ENCODE data around the gene KLHL36.
"Not testable (repeated sequence)": the region's sequence is repeated elsewhere in the genome, so short reads cannot be mapped to it uniquely, and the experiment has no call there.

KLHL36 gene

DNA sequence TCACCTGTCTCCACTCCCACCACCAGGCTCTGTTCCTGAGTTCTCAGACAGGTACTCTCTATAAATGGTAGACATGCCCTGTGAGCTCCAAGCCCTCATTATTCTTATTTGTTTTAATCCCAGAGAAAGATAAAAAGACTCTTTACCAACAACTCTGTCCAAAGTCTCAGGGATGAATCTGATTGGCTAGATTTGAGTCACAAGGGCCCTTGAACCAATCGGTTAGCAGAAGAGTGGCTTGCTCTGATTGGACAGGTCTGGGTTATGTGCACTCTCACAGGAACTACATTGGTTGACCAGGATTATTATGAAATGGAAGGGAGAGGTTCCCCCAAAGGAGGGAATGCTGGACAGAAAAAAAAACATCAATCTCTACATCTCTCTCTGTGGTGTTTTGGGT is 37.9 kb upstream of the KLHL36 start:
- ATAC-seq (replicated peaks) (no peak), DNase-seq (no peak)
- H3K4me3 Mint-ChIP-seq = no peak overlapping the region
- H3K27ac Mint-ChIP-seq = peak overlapping the region; percentile 96
- H3K4me1 Mint-ChIP-seq = peaks cover 76 to 97% of the 10 kb centered on the region in 2 donors
- H3K27me3 Mint-ChIP-seq = no peaks in the 10 kb centered on the region
- H3K9me3 Mint-ChIP-seq = peaks cover 12 to 20% of the 10 kb centered on the region in 2 donors
- peaks cover 84 to 92% of the 10 kb centered on the region in 2 donors for H3K36me3 Mint-ChIP-seq

DNA sequence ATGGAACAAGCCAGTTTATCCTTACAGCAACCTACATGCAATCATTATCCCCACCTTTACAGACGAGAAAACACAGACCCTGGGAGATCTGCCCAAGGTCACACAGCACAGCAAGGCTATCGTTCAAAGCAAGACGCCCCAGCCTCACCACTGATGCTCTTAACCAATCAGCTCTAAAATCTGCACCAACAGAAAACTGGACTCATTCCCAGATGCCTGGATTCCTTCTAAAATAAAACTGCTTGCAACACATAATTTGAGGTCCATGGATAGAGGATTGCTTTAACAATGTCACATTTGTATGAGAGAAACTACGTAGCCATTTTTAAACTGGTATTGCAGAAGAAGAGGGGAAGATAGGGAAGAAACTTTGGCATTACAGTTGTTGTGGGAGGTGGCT is 37.3 kb upstream of the KLHL36 start:
- Mint-ChIP-seq H3K27ac (peak overlapping the region; percentile 38), H3K9me3 (peaks cover 12 to 19% of the 10 kb centered on the region in 2 donors), H3K4me3 (no peak overlapping the region), H3K4me1 (peaks cover 75 to 97% of the 10 kb centered on the region in 2 donors), H3K36me3 (peaks cover 81 to 95% of the 10 kb centered on the region in 2 donors), H3K27me3 (no peaks in the 10 kb centered on the region)
- ATAC-seq (replicated peaks) (no peak), DNase-seq (no peak)

DNA sequence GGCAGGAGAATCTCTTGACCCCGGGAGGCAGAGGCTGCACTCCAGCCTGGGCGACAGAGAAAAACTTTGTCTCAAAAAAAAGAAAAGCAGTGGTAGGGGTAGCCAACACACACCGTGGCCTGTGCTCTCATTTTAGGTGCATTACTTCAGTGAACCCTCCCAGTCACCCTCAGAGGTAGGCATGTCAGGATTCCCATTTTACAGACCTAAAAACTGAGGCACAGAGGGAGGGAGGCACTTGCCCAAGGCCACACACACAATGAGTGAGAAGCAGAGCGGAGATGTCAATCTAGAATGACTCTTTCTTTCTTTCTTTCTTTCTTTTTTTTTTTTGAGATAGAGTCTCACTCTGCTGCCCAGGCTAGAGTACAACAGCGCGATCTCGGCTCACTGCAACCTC is 35.6 kb upstream of the KLHL36 start:
- peaks cover 78 to 87% of the 10 kb centered on the region in 2 donors for H3K36me3 Mint-ChIP-seq
- ATAC-seq (replicated peaks) = no peak
- peak overlapping the region; percentile 60 for H3K27ac Mint-ChIP-seq

DNA sequence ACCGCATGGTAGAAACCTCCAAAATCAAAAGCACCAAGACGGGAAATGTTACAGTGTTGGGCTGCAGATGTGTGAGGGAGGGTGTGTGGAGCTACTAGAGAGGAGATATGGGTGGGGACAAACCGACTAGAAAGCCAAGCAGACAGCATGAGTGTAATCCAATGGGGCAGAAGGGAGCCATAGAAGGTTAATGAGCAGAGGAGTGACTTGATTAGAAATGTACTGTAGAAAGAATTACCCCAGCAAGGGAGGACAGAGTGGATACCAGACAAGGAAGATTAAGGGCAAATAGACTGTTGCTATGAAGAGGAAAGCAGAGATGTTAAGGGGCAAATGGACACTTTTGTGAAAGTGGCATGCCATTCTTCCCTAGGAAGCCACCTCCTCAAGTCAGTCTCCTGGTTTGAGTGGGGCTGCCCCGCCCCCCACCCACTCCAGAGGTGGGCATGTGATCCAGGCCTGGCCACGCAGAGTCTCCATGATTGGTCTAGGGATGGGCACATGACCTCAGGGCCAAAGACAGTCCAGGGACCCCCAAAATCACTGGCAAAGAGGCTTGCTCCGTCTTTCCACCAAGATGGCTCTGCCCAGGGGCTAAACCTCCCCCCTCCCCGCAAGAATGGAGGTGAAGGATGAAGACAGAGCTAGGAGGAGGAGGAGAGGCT is 34.8 kb upstream of the KLHL36 start:
- peak overlapping the region; percentile 60 for H3K27ac Mint-ChIP-seq
- peaks cover 69 to 78% of the 10 kb centered on the region in 2 donors for H3K36me3 Mint-ChIP-seq
- H3K27me3 Mint-ChIP-seq = no peaks in the 10 kb centered on the region
- H3K9me3 Mint-ChIP-seq = peaks cover 6 to 17% of the 10 kb centered on the region in 2 donors
- ATAC-seq (replicated peaks) (no peak), DNase-seq (no peak)
- H3K4me3 Mint-ChIP-seq = peak overlapping the region; percentile 67 to 70
- H3K4me1 Mint-ChIP-seq = peaks cover 59 to 89% of the 10 kb centered on the region in 2 donors

More for the DNA sequence above, 35.6 kb upstream of the KLHL36 start:
- DNase-seq = no peak
- Mint-ChIP-seq H3K4me3 (no peak overlapping the region), H3K9me3 (peaks cover 6 to 17% of the 10 kb centered on the region in 2 donors), H3K27me3 (no peaks in the 10 kb centered on the region), H3K4me1 (peaks cover 65 to 91% of the 10 kb centered on the region in 2 donors)

DNA sequence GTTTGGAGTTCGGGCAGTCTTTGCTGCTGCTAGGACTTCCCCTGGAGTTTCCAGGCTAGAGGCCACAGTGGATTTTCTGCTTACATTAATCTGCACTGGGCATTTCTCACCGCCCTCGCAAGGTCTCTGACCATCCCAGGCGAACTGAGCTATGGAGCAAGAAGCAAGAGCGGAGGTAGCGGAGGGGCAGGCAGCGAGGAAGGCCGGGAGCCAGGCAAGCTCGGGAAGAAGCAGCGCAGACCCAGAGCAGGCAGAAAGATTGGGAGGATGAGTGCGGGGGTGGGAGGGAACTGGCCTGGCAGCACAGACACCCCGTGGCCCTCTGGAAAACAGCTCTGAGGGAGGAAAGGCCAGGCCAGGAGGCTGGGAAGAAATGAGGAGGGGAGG is 34.2 kb upstream of the KLHL36 start:
- no peak for DNase-seq
- Mint-ChIP-seq H3K27me3 (no peaks in the 10 kb centered on the region), H3K36me3 (peaks cover 66 to 75% of the 10 kb centered on the region in 2 donors), H3K9me3 (peaks cover 6 to 17% of the 10 kb centered on the region in 2 donors), H3K4me3 (peak overlapping the region; percentile 67 to 70), H3K27ac (peak overlapping the region; percentile 60), H3K4me1 (peaks cover 63 to 89% of the 10 kb centered on the region in 2 donors)
- no peak for ATAC-seq (replicated peaks)

DNA sequence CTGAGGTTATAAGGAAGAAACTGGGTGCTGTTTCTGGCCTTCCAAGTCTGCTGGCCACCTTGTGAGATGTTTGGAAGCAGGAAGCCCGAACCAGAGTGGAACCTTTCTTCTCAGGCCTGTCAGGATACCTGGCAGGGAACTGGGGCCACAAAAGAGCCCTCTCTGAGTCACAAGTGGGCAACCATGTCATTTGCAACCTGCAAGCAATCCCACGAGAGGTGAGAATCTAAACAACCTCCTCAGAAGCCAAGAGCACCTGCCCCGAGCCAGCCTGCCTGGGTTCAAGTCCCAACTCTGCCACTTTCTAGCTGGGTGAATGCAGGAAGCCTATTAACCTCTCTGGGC is 33.7 kb upstream of the KLHL36 start:
- no peak for DNase-seq
- peak overlapping the region; percentile 77 to 99 for H3K4me3 Mint-ChIP-seq
- H3K9me3 Mint-ChIP-seq = peaks cover 3 to 13% of the 10 kb centered on the region in 2 donors
- H3K4me1 Mint-ChIP-seq = peaks cover 63 to 89% of the 10 kb centered on the region in 2 donors
- no peak for ATAC-seq (replicated peaks)
- no peaks in the 10 kb centered on the region for H3K27me3 Mint-ChIP-seq
- H3K27ac Mint-ChIP-seq = peak overlapping the region; percentile 47
- H3K36me3 Mint-ChIP-seq = peaks cover 60 to 70% of the 10 kb centered on the region in 2 donors

DNA sequence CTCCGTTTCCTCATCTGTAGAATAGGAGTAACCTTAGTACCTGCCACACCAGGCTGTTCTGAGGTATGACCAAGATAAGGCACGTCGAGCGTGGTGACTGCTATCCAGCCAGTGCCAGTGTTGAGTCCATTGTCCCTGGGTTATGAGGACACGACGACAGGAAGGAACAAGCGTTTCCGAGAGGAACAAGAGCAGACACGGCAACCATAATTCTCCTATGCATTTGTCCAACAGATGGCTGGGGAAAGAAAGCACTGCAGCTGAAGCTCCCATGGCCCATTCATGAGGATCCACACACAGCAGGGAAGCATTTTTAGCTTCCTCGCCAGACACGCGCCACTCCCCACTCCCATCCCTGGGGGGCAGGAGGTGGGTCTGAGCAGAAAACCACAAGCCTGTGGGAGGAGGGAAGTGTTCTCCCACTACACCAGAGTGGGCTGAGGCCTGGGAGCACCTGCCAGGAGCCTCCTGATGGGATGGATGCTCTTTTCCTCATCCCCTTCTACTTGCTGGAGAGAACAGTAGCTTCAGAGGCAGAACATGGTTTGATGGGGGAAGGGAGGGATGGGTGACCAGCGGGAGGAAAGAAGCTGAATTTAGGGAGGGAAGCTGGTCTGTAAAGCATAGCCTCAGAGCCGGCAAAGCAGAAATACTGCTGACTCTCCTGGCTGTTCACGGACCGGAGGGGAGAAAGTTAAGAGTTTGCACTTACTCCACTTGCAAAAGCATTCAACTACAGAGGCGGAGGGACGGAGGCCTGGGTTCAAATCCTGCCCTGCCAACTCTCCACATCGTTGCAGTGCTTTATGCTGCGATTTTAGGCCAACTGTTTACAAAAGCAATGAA is 33.1 kb upstream of the KLHL36 start:
- DNase-seq (no peak), ATAC-seq (replicated peaks) (no peak)
- Mint-ChIP-seq H3K27ac (peak overlapping the region; percentile 51), H3K4me3 (peak overlapping the region; percentile 77 to 99), H3K9me3 (peaks cover 3 to 8% of the 10 kb centered on the region in 2 donors), H3K36me3 (peaks cover 55 to 64% of the 10 kb centered on the region in 2 donors), H3K27me3 (no peaks in the 10 kb centered on the region), H3K4me1 (peaks cover 60 to 89% of the 10 kb centered on the region in 2 donors)

DNA sequence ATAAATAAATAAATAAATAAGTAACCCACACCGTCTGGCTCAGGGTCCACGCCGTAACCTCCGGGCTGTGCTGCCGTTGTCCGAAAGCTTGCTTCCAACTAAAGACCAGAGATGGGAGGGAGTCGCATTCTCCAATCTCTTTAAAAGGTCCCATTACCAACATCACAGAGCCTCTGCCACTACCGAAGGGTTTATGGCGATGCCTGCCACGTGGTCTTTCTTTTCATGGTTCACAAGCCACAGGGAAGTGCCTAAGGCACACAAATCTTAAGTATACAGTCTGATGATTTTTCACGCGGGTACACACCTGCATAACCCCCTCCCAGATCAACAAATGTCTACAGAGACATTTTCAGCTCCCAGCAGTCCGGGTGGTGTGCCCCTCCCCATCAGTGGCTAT is 31.8 kb upstream of the KLHL36 start:
- no peak for DNase-seq
- Mint-ChIP-seq H3K36me3 (peaks cover 41 to 51% of the 10 kb centered on the region in 2 donors), H3K27me3 (no peaks in the 10 kb centered on the region), H3K4me1 (peaks cover 48 to 81% of the 10 kb centered on the region in 2 donors), H3K27ac (peak overlapping the region; percentile 92), H3K9me3 (peaks cover 1 to 3% of the 10 kb centered on the region in 2 donors), H3K4me3 (peak overlapping the region; percentile 97 to 99)
- peak; percentile 15 to 17 for ATAC-seq (replicated peaks)

DNA sequence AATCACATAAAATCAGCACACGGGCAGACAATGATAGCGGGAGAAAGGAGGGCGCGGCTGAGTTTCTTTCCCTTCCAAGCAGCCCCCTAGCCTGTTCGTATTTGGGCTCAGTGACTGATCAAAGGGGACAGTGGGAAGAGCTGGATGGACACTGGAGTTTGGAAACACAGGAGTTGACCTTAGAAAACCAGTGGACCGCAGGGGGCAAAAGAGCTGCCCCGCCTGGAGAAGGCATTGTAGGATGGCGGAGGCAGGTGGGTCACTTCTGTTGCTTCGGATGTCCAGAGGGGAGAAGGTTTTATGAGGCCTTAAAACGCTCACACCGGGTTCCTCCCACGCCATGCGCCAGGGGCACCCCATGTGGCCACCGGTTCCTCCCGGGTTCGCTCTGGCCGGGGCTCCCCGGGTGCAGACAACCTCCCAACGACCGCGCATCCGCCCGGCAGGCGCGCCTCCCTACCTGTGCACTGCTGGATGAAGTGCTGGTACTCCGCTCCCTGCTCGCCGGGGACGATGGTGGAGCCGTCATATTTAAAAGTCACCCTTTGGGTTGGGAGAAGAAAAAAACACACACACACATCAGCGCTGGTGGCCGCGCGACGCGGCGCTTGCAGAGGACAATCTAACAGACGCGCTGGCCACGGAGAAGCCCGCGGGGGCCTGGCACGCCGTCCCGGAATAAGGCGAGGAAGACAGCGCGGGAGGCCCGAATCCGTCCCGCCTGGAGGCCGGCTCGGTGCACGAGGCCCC is 31.1 kb upstream of the KLHL36 start:
- H3K27me3 Mint-ChIP-seq = no peaks in the 10 kb centered on the region
- peaks cover 34 to 44% of the 10 kb centered on the region in 2 donors for H3K36me3 Mint-ChIP-seq
- no peaks in the 10 kb centered on the region for H3K9me3 Mint-ChIP-seq
- H3K4me1 Mint-ChIP-seq = peaks cover 45 to 82% of the 10 kb centered on the region in 2 donors
- peak overlapping the region; percentile 97 to 99 for H3K4me3 Mint-ChIP-seq
- H3K27ac Mint-ChIP-seq = peak overlapping the region; percentile 92
- DNase-seq = peak; percentile 26
- ATAC-seq (replicated peaks) = peak; percentile 55 to 59

DNA sequence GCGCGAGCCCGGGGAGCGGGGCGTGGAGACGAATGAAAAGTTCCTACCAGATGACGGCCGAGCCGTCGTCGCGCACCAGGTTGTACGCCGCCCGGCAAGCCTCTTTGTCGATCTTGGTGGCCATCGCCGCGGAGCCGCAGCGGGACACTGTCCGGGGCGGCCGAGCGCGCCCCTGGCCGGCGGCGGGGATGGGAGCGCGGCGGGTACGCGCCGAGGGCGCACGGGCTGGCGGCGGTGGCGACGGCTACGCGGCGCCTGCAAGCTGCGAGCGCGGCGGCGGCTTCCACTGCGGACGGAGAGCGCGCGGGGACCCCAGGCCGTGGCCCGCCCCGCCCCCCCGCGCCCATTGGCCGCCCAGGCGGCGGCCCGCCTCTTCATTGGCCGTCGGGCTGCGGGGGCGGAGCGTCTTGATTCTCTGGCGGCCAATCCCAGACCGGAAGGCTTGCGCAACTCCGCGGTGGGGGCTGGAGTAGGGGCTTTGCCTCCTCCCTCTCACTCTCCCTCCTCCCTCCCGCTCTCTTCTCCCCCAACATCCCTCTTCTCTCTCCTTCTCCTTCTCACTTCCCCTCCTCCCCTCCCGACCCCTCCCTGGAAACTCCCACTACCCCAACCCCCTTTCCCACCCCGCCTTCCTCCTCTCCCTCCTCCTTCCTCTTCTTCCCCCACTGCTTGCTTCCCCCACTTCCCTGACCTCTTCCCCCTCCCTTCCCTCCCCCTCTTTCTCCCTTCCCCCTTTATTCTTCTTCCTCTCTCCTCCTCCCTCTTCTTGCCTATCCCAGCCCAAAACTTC is 30.3 kb upstream of the KLHL36 start, which contains the start of gene COTL1:
Gene COTL1 (minus strand): TSS at position 288 of the 790 bp plus-strand sequence. CDS start 164 bp downstream, at position 124.
- Mint-ChIP-seq H3K36me3 (peaks cover 28 to 38% of the 10 kb centered on the region in 2 donors), H3K27me3 (no peaks in the 10 kb centered on the region), H3K4me1 (peaks cover 45 to 76% of the 10 kb centered on the region in 2 donors), H3K4me3 (peak within 1 kb of the TSS; percentile 97 to 99), H3K27ac (peak within 1 kb of the TSS; percentile 92), H3K9me3 (no peaks in the 10 kb centered on the region)
- DNase-seq (peak; percentile 88), ATAC-seq (replicated peaks) (peak; percentile 79 to 87)

DNA sequence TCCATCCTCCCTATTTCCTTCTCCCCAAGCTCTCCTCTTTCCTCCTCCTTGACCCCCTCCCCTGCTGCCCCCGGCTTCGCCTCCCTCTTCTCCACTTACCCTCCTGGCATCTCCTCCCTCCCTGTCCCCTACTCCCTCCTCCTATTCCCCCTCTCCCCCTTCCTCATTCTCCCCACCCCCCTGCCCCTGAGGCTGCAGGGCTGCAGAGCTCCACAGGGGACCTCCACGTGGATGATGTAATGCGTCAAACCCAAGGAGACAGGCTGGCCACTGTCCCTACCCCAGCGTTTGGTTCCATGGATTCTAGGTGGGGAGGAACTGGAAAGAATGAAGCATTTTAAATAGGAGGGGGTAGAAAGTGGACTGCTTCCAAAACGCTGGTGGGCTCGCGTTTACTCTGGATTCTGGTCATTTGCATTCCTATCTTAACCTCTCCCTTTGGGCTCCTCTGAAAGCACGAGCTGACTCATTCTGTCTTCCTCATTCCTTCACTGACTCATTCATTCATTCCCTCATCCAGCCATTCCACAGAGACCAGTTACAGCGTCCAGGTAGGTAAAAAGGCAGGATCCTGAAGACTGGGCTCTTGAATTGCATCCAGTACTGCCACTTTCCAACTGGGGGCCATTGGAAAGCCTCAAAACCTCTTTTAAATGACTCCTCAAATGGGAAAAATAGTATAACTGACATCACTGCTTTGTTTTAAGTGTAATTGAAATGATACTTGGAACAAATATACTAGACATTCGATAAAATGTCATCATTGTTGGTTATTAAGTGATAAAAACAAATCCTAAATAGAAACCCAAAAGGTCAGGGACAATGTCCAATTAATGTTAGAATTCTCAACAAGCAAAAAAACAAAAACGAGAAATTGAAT is 29.5 kb upstream of the KLHL36 start:
- Mint-ChIP-seq H3K27ac (peak overlapping the region; percentile 86), H3K27me3 (no peaks in the 10 kb centered on the region), H3K4me3 (peak overlapping the region; percentile 70 to 99), H3K9me3 (no peaks in the 10 kb centered on the region), H3K4me1 (peaks cover 39 to 68% of the 10 kb centered on the region in 2 donors), H3K36me3 (peaks cover 20 to 29% of the 10 kb centered on the region in 2 donors)
- DNase-seq (no peak), ATAC-seq (replicated peaks) (no peak)

DNA sequence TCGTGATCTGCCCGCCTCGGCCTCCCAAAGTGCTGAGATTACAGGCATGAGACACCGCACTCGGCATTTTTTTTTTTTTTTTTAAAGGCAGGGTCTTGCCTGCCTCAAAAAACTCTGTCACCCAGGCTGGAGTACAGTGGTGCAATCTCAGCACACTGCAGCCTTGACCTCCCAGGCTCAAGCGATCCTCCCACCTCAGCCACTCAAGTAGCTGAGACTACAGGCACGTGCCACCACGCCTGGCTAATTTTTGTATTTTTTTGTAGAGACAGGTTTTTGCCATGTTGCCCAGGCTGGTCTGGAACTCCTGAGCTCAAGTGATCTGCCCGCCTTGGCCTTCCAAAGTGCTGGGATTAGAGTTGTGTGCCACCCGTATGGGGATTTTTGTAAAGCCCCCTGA is 27.4 kb upstream of the KLHL36 start:
- H3K9me3 Mint-ChIP-seq, H3K27ac Mint-ChIP-seq: not testable (repeated sequence)

More for the DNA sequence above, 27.4 kb upstream of the KLHL36 start:
- ATAC-seq (replicated peaks); H3K4me3 Mint-ChIP-seq; DNase-seq; H3K27me3 Mint-ChIP-seq: not testable (repeated sequence)
- H3K4me1 Mint-ChIP-seq = peaks cover 23 to 47% of the 10 kb centered on the region in 2 donors
- H3K36me3 Mint-ChIP-seq = peaks cover 10 to 12% of the 10 kb centered on the region in 2 donors

Data from stimulated activated naive B cell treated with anti-CD40 and anti-IgM and Interleukin-4, amounts not matched to agents 10 μg/mL and 1 μg/mL and 100 μg/mL, for 72 hours (primary cell).